HG03575 (cell line): ENCODE measurements around the gene RERE.
"Not testable (repeated sequence)": the region's sequence is repeated elsewhere in the genome, so short reads cannot be mapped to it uniquely, and the experiment has no call there.

ENCODE experiments used
- ATAC-seq: cut with Tn5 transposase; IDR thresholded peaks from one replicate; pipeline ENCODE4 v1.9.1; 2021; ENCODE audit not compliant: unreplicated experiment, insufficient number of reproducible peaks, low FRiP score; ENCODE audit errors: extremely low read depth

The RERE gene

GRCh38 chr1:8845104-8846097, 28.0 kb upstream of the RERE start:
- ATAC-seq = no peak

GRCh38 chr1:8844501-8845006, 27.1 kb upstream of the RERE start:
- no peak for ATAC-seq

- no peak for ATAC-seq
Measured at GRCh38 chr1:8841395-8841794, 24.0 kb upstream of the RERE start.

- no peak for ATAC-seq
Measured at GRCh38 chr1:8839990-8840389, 22.6 kb upstream of the RERE start.

GRCh38 chr1:8835941-8836643, 18.7 kb upstream of the RERE start:
- no peak for ATAC-seq

GRCh38 chr1:8831340-8831739, 13.9 kb upstream of the RERE start:
- no peak for ATAC-seq

GRCh38 chr1:8830732-8831131, 13.3 kb upstream of the RERE start:
- not testable (repeated sequence) for ATAC-seq

- ATAC-seq = no peak
Measured at GRCh38 chr1:8825985-8826481, 8.6 kb upstream of the RERE start.

GRCh38 chr1:8823295-8823664, 5.8 kb upstream of the RERE start:
- no peak for ATAC-seq

- ATAC-seq = no peak
Measured at GRCh38 chr1:8822373-8823294, 5.2 kb upstream of the RERE start.

GRCh38 chr1:8821084-8821483, 3.6 kb upstream of the RERE start:
- no peak for ATAC-seq

- ATAC-seq = not testable (repeated sequence)
Measured at GRCh38 chr1:8818789-8819188, 1.3 kb upstream of the RERE start.

- no peak for ATAC-seq
Measured at GRCh38 chr1:8818325-8818775, 910 bp upstream of the RERE start.

GRCh38 chr1:8816831-8817411, 519 bp downstream of the RERE start:
- no peak for ATAC-seq

- no peak for ATAC-seq
Measured at GRCh38 chr1:8816264-8816663, 1.2 kb downstream of the RERE start.

- ATAC-seq = no peak
Measured at GRCh38 chr1:8815582-8816151, 1.8 kb downstream of the RERE start.

GRCh38 chr1:8814865-8815264, 2.6 kb downstream of the RERE start:
- no peak for ATAC-seq

GRCh38 chr1:8813991-8814390, 3.4 kb downstream of the RERE start:
- ATAC-seq = no peak
